ENCODE data around the gene INTS11. TPM values are rescaled to one million over a fixed set of nuclear protein-coding genes. Genes with fewer than 3 reads are reported as not detected.

INTS11 gene
- total and polyA plus RNA-seq, 2 of the 8 experiments (the other 6 are each of a cell fraction or from before 2014, with no cell fraction given) = 113 to 243 TPM

- no peak overlapping the region for H2BK5ac ChIP-seq (ENCODE audit: low read depth, low read length)
- H3K56ac ChIP-seq (replicated peaks; ENCODE audit: insufficient read length, low read depth, low read length) = no peak overlapping the region
- POLR2A ChIA-PET (ENCODE audit: partially characterized antibody) = interaction anchor here (0.5 to 5.1 kb wide), 12 partner anchors 9 to 260 kb away, joined by 3 to 80 read pairs (median 4); partner anchors contain the start of gene AURKAIP1
- no peak overlapping the region for H2BK20ac ChIP-seq (ENCODE audit: low read length)
- H3K9me3 ChIP-seq (ENCODE audit: insufficient read depth in 2 of 2, low read depth in 1 of 2, low read length in 1 of 2) = no peaks in the 10 kb centered on the region
- no peak overlapping the region for H3K23ac ChIP-seq (ENCODE audit: insufficient read length)
- H4K5ac ChIP-seq (ENCODE audit: insufficient read length, low read depth, low read length) = no peak overlapping the region
- H3K79me1 ChIP-seq (ENCODE audit: low read depth, low read length) = no peaks in the 10 kb centered on the region; the same call in 1 of the 2 replicates
- peaks cover 2 to 43% (median 30%) of the 10 kb centered on the region in 4 experiments for H3K4me1 ChIP-seq (replicated peaks in 1 of 4; ENCODE audit: control insufficient read depth in 3 of 4, insufficient read depth in 4 of 4, low read length in 3 of 4)
- 53% methylated on average over 4 of the region's 5 CpGs; no CpG with 5 or more reads in 1 of the 2 experiments for WGBS, 2 experiments (ENCODE audit: extremely low coverage in 1 of 2, insufficient coverage in 1 of 2, insufficient read length in 1 of 2, insufficient replicate concordance in 2 of 2, low coverage in 1 of 2, low lambda C conversion rate in 2 of 2, missing lambda C conversion rate in 1 of 2)
- H3K36me3 ChIP-seq (ENCODE audit: control insufficient read depth in 2 of 4, insufficient read depth in 4 of 4, low read length in 3 of 4) = no peaks in the 10 kb centered on the region
- H3K9ac ChIP-seq (replicated peaks in 1 of 4; ENCODE audit: extremely low read depth in 1 of 4, low read depth in 3 of 4, low read length in 3 of 4) = no peak overlapping the region
- H4K91ac ChIP-seq (replicated peaks; ENCODE audit: insufficient read length, low read length) = no peak overlapping the region
- H2BK120ac ChIP-seq (replicated peaks; ENCODE audit: low read depth, low read length) = peak overlapping the region; percentile 47
- H3K4ac ChIP-seq (replicated peaks; ENCODE audit: insufficient read length, low read depth, low read length) = no peak overlapping the region
- H3K4me3 ChIP-seq (ENCODE audit: extremely low read depth in 1 of 4, insufficient read depth in 2 of 4, low read depth in 3 of 4, low read length in 4 of 4) = peak overlapping the region in 1 of 4 experiments; percentile 61; a peak in 2 of 8 replicates
- peak overlapping the region; percentile 69 to 95; a peak in 3 of 4 replicates for H3K4me2 ChIP-seq (ENCODE audit: insufficient read depth in 1 of 2, low read depth in 2 of 2, low read length in 2 of 2)
- H3K14ac ChIP-seq (ENCODE audit: insufficient read length) = no peak overlapping the region
- H2BK12ac ChIP-seq (ENCODE audit: low read depth, low read length) = peak overlapping the region; percentile 90; the same call in 1 of the 2 replicates
- H3K18ac ChIP-seq (ENCODE audit: extremely low read depth, low read length) = peak overlapping the region; percentile 4; the same call in 1 of the 2 replicates
- CTCF ChIA-PET (ENCODE audit: partially characterized antibody) = interaction anchor here (1.3 to 3.4 kb wide), 5 partner anchors 18 to 62 kb away, joined by 6 to 40 read pairs (median 8); partner anchors contain the start of gene AURKAIP1
- H3K27ac ChIP-seq (ENCODE audit: low read depth, low read length) = no peak overlapping the region
- no peak for FAIRE-seq
- H2AFZ ChIP-seq (ENCODE audit: low read length) = no peak overlapping the region
- H2BK15ac ChIP-seq (ENCODE audit: low read length) = 0 out of 2 replicates have a peak overlapping the region, but pooled peaks have one; percentile 29
- TF ChIP-seq NRF1 (IDR thresholded peaks at IDR 0.05; ENCODE audit: low read depth, low read length) = no peak
- TF ChIP-seq SAP30 (IDR thresholded peaks at IDR 0.05; ENCODE audit: insufficient read depth, insufficient replicate concordance, low read length) = no peak
- TF ChIP-seq RBBP5 (IDR thresholded peaks at IDR 0.05; ENCODE audit: borderline replicate concordance, low read depth, low read length) = 0 out of 2 replicates have a peak, but pooled peaks have one; percentile 18
- TF ChIP-seq TAF7 (optimal IDR thresholded peaks at IDR 0.05; ENCODE audit: borderline replicate concordance, low read depth, low read length) = no peak
- H4K8ac ChIP-seq (ENCODE audit: extremely low read depth, insufficient read depth, low read length) = peak overlapping the region; percentile 8; the same call in 1 of the 2 replicates
- DNase-seq (ENCODE audit: low read depth in 1 of 2, low spot score in 2 of 2) = no peak
- peaks cover 27% of the 10 kb centered on the region; the same call in 1 of the 2 replicates for H3K23me2 ChIP-seq (ENCODE audit: low read depth, low read length)
- H3K79me2 ChIP-seq (ENCODE audit: control insufficient read depth in 1 of 2, insufficient read depth in 2 of 2, low read length in 2 of 2) = peaks cover 0 to 5% of the 10 kb centered on the region in 2 experiments; a peak in 2 of 4 replicates
- H4K20me1 ChIP-seq (replicated peaks in 1 of 2; ENCODE audit: control insufficient read depth in 1 of 2, insufficient read depth in 2 of 2, low read length in 2 of 2) = peaks cover 0 to 9% of the 10 kb centered on the region in 2 experiments
- peaks cover 9 to 17% (median 14%) of the 10 kb centered on the region in 4 experiments for H3K27me3 ChIP-seq (replicated peaks in 1 of 4; ENCODE audit: control insufficient read depth in 3 of 4, extremely low read depth in 1 of 4, insufficient read depth in 3 of 4, low read length in 3 of 4)
- 0 out of 2 replicates have a peak overlapping the region, but pooled peaks have one; percentile 53 for H2AK5ac ChIP-seq (ENCODE audit: low read depth, low read length)
Measured at GRCh38 chr1:1352786-1353388, 28.4 kb upstream of the INTS11 start.

Data from H1 (cell line).